ENCODE results near the gene RAB11FIP3.
"Not testable (repeated sequence)": the region's sequence is repeated elsewhere in the genome, so short reads cannot be mapped to it uniquely, and the experiment has no call there.

RAB11FIP3 gene

GRCh38 chr16:466651-467050, 41.2 kb downstream of the RAB11FIP3 start:
- Histone ChIP-seq H3K9me3 (ENCODE audit: control insufficient read depth, insufficient read depth, low read length) (no peaks in the 10 kb centered on the region), H3K4me2 (ENCODE audit: low read length) (no peak overlapping the region), H3K27me3 (ENCODE audit: control insufficient read depth, low read length) (no peaks in the 10 kb centered on the region), H3K36me3 (ENCODE audit: control insufficient read depth, low read length) (peaks cover 8% of the 10 kb centered on the region), H4K20me1 (ENCODE audit: control insufficient read depth, insufficient read depth, low read depth, low read length) (no peaks in the 10 kb centered on the region), H3K9me2 (replicated peaks; ENCODE audit: control insufficient read depth, low read length) (no peaks in the 10 kb centered on the region), H3K4me3 (ENCODE audit: low read length) (no peak overlapping the region), H3K27ac (ENCODE audit: low read depth, low read length) (no peak overlapping the region), H3K4me1 (ENCODE audit: control insufficient read depth, low read length) (no peaks in the 10 kb centered on the region), H3F3A (ENCODE audit: control insufficient read depth, insufficient read depth) (no peaks in the 10 kb centered on the region), H3K79me2 (ENCODE audit: control insufficient read depth, low read length) (peaks cover 9% of the 10 kb centered on the region)
- no peak for TF ChIP-seq CTCF (IDR thresholded peaks at IDR 0.05; ENCODE audit: low read depth, low read length, poor library complexity, severe bottlenecking)
- no peak for TF ChIP-seq EZH2phosphoT487 (IDR thresholded peaks at IDR 0.05; ENCODE audit: borderline replicate concordance, low read length)

GRCh38 chr16:467249-467871, 41.9 kb downstream of the RAB11FIP3 start:
- H3K4me3 ChIP-seq (ENCODE audit: low read length); H3F3A ChIP-seq (ENCODE audit: control insufficient read depth, insufficient read depth); H4K20me1 ChIP-seq (ENCODE audit: control insufficient read depth, insufficient read depth, low read depth, low read length); H3K27me3 ChIP-seq (ENCODE audit: control insufficient read depth, low read length); H3K9me3 ChIP-seq (ENCODE audit: control insufficient read depth, insufficient read depth, low read length); H3K9me2 ChIP-seq (replicated peaks; ENCODE audit: control insufficient read depth, low read length); H3K79me2 ChIP-seq (ENCODE audit: control insufficient read depth, low read length); H3K27ac ChIP-seq (ENCODE audit: low read depth, low read length); H3K4me2 ChIP-seq (ENCODE audit: low read length); H3K4me1 ChIP-seq (ENCODE audit: control insufficient read depth, low read length); H3K36me3 ChIP-seq (ENCODE audit: control insufficient read depth, low read length): not testable (repeated sequence)

GRCh38 chr16:468068-468821, 42.8 kb downstream of the RAB11FIP3 start:
- Histone ChIP-seq H3K4me1 (ENCODE audit: control insufficient read depth, low read length) (no peaks in the 10 kb centered on the region), H4K20me1 (ENCODE audit: control insufficient read depth, insufficient read depth, low read depth, low read length) (no peaks in the 10 kb centered on the region), H3K9me2 (replicated peaks; ENCODE audit: control insufficient read depth, low read length) (no peaks in the 10 kb centered on the region), H3K27me3 (ENCODE audit: control insufficient read depth, low read length) (no peaks in the 10 kb centered on the region), H3K36me3 (ENCODE audit: control insufficient read depth, low read length) (peaks cover 5% of the 10 kb centered on the region), H3K4me3 (ENCODE audit: low read length) (no peak overlapping the region), H3F3A (ENCODE audit: control insufficient read depth, insufficient read depth) (no peaks in the 10 kb centered on the region), H3K9me3 (ENCODE audit: control insufficient read depth, insufficient read depth, low read length) (no peaks in the 10 kb centered on the region), H3K4me2 (ENCODE audit: low read length) (no peak overlapping the region), H3K79me2 (ENCODE audit: control insufficient read depth, low read length) (peaks cover 9% of the 10 kb centered on the region), H3K27ac (ENCODE audit: low read depth, low read length) (no peak overlapping the region)
- TF ChIP-seq CTCF (IDR thresholded peaks at IDR 0.05; ENCODE audit: low read depth, low read length, poor library complexity, severe bottlenecking) (no peak), EZH2phosphoT487 (IDR thresholded peaks at IDR 0.05; ENCODE audit: borderline replicate concordance, low read length) (no peak)

GRCh38 chr16:469459-469858, 44.0 kb downstream of the RAB11FIP3 start:
- H3K79me2 ChIP-seq (ENCODE audit: control insufficient read depth, low read length); H4K20me1 ChIP-seq (ENCODE audit: control insufficient read depth, insufficient read depth, low read depth, low read length); H3K27me3 ChIP-seq (ENCODE audit: control insufficient read depth, low read length); H3K36me3 ChIP-seq (ENCODE audit: control insufficient read depth, low read length); H3K4me3 ChIP-seq (ENCODE audit: low read length); H3K27ac ChIP-seq (ENCODE audit: low read depth, low read length); H3F3A ChIP-seq (ENCODE audit: control insufficient read depth, insufficient read depth); H3K9me3 ChIP-seq (ENCODE audit: control insufficient read depth, insufficient read depth, low read length); H3K4me2 ChIP-seq (ENCODE audit: low read length); H3K9me2 ChIP-seq (replicated peaks; ENCODE audit: control insufficient read depth, low read length); H3K4me1 ChIP-seq (ENCODE audit: control insufficient read depth, low read length): not testable (repeated sequence)
